Neuron (in vitro differentiated cells): ENCODE results near the gene ICOS.

Source experiments
- H2AFZ ChIP-seq: one replicate; pipeline ENCODE4 v1.6.1; 2013; ENCODE audit warnings: low read depth, mild to moderate bottlenecking, inconsistent platforms, low read length, moderate library complexity
- H3K27me3 ChIP-seq: one replicate; pipeline ENCODE4 v1.6.1; 2013; ENCODE audit warnings: low read length; ENCODE audit not compliant: insufficient read depth
- H3K36me3 ChIP-seq: one replicate; pipeline ENCODE4 v1.6.1; 2013; ENCODE audit warnings: low read length; ENCODE audit not compliant: insufficient read depth
- H3K4me1 ChIP-seq: one replicate; pipeline ENCODE4 v1.6.1; 2013; ENCODE audit warnings: low read length; ENCODE audit not compliant: insufficient read depth
- H3K4me3 ChIP-seq: 2 replicates; pipeline ENCODE4 v1.5.1; 2013; ENCODE audit warnings: mild to moderate bottlenecking, low read length, moderate library complexity
- H3K9me3 ChIP-seq: one replicate; pipeline ENCODE4 v1.6.1; 2013; ENCODE audit warnings: low read length

ICOS gene

DNA sequence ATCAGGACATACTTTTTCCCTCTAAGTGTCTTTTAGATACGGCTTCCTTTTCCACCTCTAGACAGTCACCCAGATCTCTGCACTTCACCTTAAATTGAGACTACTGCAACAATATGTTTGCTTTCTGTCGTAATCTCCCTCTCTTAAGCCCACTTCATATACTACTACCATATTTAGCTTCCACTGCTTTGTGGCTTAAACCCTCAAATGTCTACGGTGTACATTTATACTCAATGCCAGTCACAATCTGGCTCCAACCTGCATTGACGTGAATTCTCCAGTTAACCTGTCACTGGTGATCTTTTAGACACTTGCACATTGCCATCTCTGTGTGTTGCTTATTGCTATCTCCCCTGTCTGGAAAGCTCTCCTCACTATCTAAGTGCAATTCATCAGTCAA lies 56.4 kb downstream of the ICOS start:
- H3K4me3 ChIP-seq, result no peak overlapping the region
- peaks cover 8% of the 10 kb centered on the region for H3K27me3 ChIP-seq
- no peaks in the 10 kb centered on the region for H3K9me3 ChIP-seq
- H2AFZ ChIP-seq, result no peak overlapping the region
- H3K4me1 ChIP-seq, result no peaks in the 10 kb centered on the region
- no peaks in the 10 kb centered on the region for H3K36me3 ChIP-seq

DNA sequence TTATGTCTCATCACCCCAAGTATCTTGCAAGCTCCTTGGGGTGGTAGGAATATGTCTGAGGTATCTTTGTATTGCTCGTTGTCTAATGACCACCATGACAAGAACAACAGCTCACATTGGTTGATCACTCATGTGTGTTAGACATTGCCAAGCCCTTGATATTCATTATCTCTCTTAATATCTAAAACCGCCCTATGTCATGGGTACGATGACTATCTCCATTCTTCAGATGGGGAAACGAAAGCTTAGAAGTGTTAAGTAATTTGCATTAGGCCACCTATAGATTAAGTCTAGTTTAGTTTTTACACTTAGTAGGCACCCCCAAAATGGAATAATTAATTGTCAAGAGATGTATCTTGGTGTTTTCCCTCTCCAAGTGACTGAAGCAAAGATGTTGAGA lies 57.0 kb downstream of the ICOS start:
- Histone ChIP-seq H3K4me3 (no peak overlapping the region), H3K4me1 (no peaks in the 10 kb centered on the region), H2AFZ (no peak overlapping the region), H3K36me3 (no peaks in the 10 kb centered on the region), H3K27me3 (peaks cover 8% of the 10 kb centered on the region), H3K9me3 (no peaks in the 10 kb centered on the region)

DNA sequence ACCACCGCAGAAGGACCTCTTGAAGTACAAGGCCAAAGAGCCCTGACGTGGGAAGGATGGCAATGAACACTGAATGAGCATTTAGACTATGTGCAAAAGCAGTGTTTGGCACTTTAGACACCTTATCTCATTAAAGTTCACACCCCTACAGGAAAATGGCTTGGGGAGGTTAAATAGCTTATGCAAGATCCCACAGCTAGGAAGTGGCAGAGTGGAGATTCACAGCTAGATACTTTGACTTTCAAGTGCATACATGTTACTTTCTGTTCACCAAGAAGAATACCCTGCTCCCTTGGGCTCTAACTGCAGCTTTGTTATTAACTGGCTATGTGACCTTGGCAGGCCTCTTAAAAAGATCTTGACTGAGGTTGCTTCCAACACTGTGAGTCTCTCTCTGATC lies 58.2 kb downstream of the ICOS start:
- Histone ChIP-seq H3K4me1 (no peaks in the 10 kb centered on the region), H3K36me3 (no peaks in the 10 kb centered on the region), H3K27me3 (peaks cover 3% of the 10 kb centered on the region), H2AFZ (no peak overlapping the region), H3K9me3 (no peaks in the 10 kb centered on the region), H3K4me3 (no peak overlapping the region)

DNA sequence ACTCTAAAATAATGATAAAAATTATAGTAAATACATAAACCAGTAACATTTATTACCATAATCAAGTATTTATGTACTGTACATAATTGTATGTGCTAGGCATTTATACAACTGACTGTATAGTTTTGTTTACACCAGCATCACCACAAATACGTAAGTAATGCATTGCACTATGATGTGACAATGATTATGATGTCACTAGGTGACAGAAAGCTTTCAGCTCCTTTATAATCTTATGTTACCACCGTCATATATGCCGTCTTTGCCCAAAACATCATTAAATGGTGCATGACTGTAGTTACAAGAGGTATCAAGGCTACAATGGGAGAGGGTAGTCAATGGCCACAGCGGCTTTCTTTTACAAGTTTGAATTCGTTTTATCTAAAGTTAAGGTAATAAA lies 60.1 kb downstream of the ICOS start:
- H3K36me3 ChIP-seq, result no peaks in the 10 kb centered on the region
- peaks cover 3% of the 10 kb centered on the region for H3K27me3 ChIP-seq
- no peak overlapping the region for H2AFZ ChIP-seq
- no peaks in the 10 kb centered on the region for H3K9me3 ChIP-seq
- H3K4me3 ChIP-seq, result no peak overlapping the region
- H3K4me1 ChIP-seq, result no peaks in the 10 kb centered on the region

DNA sequence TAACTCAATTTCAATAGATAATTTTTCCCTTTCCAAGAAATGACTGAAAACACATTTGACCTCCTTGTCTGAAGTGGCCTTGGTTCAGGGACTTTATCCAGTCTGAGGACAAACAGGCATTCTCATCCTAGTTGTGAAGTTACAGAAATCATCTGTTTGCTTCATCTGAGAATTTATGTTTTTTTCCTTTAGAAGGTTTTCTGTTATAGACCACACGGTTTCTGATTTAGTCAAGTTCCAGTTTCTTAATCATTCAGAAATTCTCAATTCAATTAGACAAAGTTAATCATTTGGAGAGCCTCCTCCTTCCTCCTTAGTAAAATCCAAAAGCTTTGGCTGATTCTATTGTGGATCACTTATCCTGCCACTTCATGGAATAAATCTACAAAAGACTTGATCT lies 60.9 kb downstream of the ICOS start:
- Histone ChIP-seq H2AFZ (no peak overlapping the region), H3K4me3 (no peak overlapping the region), H3K36me3 (no peaks in the 10 kb centered on the region), H3K9me3 (no peaks in the 10 kb centered on the region), H3K27me3 (peaks cover 3% of the 10 kb centered on the region), H3K4me1 (no peaks in the 10 kb centered on the region)

DNA sequence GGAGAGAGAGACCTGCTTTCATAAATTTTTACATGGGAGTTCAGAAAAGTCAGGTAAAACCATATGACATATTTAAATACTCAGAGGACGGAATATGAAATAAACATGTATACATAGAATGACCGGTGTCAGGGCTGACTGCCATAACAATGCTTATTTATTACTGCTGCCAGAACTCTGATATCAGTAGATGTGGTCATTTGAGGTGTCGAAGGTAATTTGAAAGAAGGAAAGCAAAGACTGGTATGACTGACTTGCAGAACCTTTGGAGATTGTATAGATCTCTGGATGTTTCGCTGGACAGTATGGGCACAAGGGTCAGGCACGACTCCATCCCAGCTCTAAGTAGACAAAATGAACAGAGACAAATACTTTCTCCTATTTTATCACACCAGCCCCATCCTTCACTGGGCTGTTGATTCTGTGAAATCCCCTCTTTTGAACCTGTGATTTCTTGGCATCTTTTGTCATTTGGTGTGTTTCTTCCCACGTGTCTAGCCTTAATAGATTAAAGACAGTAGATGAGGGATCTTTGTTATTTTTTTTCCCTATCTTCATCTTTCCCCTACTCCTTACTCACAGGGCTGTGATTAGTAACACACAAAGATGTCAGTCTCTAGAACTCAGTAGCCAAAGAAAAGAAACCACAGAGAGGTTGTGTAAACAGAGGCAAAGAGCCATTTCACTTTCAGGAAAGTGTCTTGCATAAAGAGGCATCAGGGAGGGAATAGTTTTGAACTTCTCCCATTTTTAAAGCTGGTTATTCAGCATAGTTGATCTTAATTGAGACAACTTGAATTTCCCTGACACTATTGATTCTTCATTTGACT lies 61.6 kb downstream of the ICOS start:
- Histone ChIP-seq H3K4me1 (no peaks in the 10 kb centered on the region), H3K9me3 (no peaks in the 10 kb centered on the region), H3K4me3 (no peak overlapping the region), H3K27me3 (no peaks in the 10 kb centered on the region), H2AFZ (no peak overlapping the region), H3K36me3 (no peaks in the 10 kb centered on the region)

DNA sequence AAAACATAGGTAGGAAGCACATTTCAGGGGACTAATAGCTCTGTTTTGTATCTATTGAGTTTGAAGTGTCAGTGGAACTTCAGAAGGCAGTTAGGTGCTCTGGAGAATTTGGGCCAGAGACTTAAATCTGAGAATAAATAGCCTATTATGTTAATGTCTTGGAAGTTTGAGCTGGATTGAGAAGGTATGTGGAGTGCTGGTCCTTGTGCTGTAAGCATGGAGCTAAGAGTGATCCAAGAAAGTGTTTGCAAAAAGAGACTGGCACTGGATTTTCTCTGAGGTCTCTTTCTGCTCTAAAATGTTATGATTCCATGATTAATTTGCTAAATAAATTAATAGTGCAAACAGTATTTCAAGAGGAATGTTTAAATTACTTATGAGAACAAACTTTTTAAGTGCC lies 63.3 kb downstream of the ICOS start:
- Histone ChIP-seq H3K4me3 (no peak overlapping the region), H3K27me3 (no peaks in the 10 kb centered on the region), H3K9me3 (no peaks in the 10 kb centered on the region), H3K36me3 (no peaks in the 10 kb centered on the region), H3K4me1 (no peaks in the 10 kb centered on the region), H2AFZ (no peak overlapping the region)

DNA sequence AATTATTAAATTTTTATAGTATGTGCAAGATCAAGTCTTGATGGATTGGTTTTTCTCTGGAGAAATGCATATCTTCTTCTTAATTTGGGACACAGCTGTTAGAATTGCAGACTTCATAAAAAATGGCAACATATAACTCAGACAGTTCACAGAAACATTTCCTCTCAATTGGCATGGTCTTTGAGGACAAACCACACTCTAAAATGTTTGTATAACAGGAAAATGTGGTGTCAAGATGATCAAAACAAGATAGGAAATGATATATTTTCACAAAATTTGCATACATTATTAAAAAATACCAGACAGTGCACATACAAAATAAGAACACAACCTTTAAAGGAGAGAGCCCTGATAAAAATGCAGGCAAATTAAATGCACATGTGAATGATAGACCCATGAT lies 63.9 kb downstream of the ICOS start:
- H2AFZ ChIP-seq, result no peak overlapping the region
- no peaks in the 10 kb centered on the region for H3K4me1 ChIP-seq
- H3K9me3 ChIP-seq, result no peaks in the 10 kb centered on the region
- no peaks in the 10 kb centered on the region for H3K36me3 ChIP-seq
- H3K4me3 ChIP-seq, result no peak overlapping the region
- H3K27me3 ChIP-seq, result no peaks in the 10 kb centered on the region

DNA sequence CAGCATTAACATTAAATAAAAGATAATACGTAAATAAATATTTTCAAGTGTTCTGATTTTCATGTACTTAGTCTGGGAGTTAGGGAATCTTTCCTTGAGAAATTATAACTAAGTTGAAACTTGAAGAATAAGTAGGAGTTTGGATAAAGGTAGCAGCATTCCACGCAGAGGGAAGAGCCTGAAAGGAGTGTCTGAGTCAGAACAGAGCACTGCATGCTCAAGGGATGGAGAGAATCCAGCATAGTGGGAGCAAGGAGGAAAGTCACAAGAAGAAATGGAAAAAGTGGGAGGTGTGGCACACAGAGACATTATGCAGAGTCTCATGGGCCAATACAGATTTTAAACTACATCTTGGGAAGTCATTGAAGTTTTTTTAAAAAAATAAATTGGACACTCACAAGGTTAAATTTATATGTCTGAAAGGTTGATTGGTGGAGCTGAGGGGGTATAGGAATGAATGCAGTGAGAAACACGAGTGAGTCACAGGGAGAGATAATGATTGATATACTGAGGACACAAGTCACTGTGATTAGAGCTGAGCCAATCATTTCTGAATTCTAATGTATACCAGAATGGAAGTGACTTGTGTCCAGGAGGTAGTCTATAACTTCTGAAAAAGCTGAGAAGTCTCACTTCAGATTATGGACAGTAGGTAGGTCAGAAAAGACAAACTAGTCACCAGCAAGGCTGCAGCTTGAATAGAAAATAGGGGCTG lies 66.9 kb downstream of the ICOS start:
- Histone ChIP-seq H3K4me1 (no peaks in the 10 kb centered on the region), H3K9me3 (no peaks in the 10 kb centered on the region), H2AFZ (no peak overlapping the region), H3K4me3 (no peak overlapping the region), H3K27me3 (peaks cover 2% of the 10 kb centered on the region), H3K36me3 (no peaks in the 10 kb centered on the region)

DNA sequence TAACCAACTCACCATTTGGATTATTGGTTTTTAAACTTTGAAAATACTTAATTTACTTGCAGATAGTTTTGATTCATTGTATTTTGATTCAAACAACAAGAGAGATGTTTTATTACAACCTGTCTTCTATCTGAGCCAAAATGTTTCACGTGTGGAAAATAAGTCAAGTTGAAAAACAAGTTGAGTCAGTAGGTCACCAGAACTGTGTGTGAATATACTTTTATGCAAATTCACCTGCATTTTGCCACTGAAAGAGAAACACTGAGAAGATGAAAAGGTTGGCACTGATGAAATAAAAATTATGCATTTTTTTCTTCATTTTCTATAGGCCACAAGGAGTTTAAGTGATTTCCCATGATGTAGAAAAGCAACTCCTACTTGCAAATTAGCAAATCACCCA lies 68.3 kb downstream of the ICOS start:
- no peaks in the 10 kb centered on the region for H3K9me3 ChIP-seq
- peaks cover 2% of the 10 kb centered on the region for H3K27me3 ChIP-seq
- H3K4me1 ChIP-seq, result no peaks in the 10 kb centered on the region
- H3K4me3 ChIP-seq, result no peak overlapping the region
- H3K36me3 ChIP-seq, result no peaks in the 10 kb centered on the region
- H2AFZ ChIP-seq, result no peak overlapping the region

DNA sequence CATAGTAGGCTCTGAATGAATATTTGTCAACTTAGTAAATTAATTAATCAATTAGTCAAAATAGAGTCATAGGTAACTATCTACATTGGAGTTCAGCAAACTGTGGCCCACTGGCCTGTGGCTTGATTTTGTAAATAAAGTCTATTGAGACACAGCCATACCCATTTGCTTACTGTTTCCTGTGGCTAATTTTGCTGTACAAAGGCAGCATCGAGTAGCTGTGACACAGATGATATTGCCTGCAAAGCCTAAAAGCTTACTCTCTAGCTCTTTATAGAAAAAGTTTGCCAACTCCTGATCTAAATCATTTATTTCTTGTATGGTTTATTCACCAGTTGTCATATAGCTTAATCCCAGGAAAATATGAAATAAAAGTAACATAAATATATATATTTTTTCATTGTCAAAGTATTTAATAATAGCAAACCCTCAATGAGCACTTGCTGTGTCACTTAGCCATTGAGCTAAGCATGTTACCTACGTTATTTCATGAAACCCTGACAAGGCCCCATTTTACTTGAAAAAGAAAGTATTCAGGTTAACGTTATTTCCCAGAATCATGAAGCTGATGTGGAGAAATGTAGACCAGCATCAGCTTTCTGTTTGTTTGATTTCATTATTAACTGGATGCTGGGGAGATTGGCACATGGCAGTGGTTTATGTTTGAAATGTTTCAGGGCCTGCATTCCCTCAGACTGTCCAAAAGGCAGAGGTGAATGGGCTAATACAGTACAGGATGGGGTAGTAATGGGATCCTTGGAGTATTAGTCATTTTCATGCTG lies 69.6 kb downstream of the ICOS start:
- Histone ChIP-seq H3K9me3 (no peaks in the 10 kb centered on the region), H3K4me1 (peaks cover 6% of the 10 kb centered on the region), H3K36me3 (no peaks in the 10 kb centered on the region), H2AFZ (no peak overlapping the region), H3K4me3 (no peak overlapping the region), H3K27me3 (peaks cover 2% of the 10 kb centered on the region)

DNA sequence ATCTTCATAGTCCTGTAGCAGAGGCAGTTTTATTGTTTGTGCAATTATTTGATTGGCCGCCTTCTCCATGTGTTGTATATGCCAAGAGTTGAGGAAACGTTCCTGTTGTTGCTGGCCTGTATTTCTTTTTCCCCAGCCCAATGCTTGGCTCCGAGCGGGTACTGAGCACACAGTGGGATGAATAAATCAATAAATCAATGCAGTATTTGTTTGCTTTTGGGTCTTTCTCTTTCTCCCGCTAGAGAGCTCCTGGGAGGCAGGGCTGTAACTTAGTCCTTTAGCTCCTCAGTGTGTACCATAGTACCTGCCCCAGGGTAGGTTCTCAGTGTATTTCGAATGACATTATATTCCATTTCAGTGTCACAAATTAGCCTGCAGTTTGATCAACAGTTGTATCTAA lies 71.8 kb downstream of the ICOS start:
- Histone ChIP-seq H3K27me3 (peaks cover 2% of the 10 kb centered on the region), H3K4me1 (peaks cover 20% of the 10 kb centered on the region), H3K9me3 (no peaks in the 10 kb centered on the region), H2AFZ (no peak overlapping the region), H3K36me3 (no peaks in the 10 kb centered on the region), H3K4me3 (no peak overlapping the region)
